ENCODE data around the gene ERBB4.

Gene ERBB4

DNA sequence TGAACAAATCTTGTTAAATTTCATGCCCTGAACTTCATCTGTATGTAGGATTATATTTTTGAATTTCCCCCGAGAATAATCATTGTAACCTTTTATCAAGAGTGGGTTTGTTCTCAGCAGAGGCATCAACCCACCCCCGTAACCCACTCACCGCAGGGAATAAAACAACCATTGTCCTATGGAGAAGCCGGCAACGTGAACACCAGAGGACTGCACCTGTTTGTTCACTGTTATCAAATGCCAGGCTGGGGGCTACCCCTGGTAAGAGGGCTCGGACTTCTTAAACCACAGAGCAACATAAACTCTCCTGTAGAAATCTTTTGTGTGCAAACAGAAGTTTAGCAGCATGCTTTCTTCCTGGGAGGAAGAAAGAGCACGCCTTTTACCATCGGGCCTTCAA lies 610.4 kb downstream of the ERBB4 start:
- peak; percentile 19 for DNase-seq (ENCODE audit: low spot score)

DNA sequence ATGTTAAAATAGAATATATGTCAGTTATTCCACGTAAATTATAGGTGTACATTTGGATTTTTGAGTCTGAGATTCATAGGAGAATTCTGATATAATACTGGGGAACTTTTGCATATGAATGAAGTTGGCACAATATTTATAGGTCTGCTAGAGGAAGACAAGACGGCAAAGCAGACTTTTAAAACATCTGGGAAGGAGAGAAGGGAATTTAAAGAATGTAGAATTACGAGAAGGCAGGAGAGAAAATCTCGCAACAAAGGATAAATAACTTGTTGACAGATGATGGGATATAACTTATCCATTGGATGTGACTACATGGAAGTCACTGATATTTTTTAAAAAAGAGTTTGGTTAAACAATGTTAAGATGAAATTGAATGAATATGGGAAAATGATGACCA lies 615.6 kb downstream of the ERBB4 start:
- DNase-seq (ENCODE audit: low spot score): no peak

DNA sequence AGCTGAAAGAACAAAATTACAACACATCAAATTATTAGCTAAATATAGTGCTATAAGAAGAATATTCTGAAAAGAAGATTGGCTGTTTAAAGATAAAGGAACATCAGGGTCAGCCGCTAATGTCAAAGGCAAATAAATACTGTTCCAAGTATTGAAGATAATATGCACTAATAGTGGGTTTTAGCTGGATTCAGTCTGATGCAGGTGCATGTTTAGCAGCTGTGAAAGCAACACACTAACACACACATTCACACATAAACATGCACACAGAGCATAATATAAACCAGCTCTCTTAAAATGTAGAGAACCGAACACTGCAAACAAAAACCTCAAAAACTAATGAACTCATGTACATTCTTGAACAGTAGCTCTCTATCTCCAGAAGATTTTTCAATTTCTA lies 634.6 kb downstream of the ERBB4 start:
- no peak for DNase-seq (ENCODE audit: low spot score)

DNA sequence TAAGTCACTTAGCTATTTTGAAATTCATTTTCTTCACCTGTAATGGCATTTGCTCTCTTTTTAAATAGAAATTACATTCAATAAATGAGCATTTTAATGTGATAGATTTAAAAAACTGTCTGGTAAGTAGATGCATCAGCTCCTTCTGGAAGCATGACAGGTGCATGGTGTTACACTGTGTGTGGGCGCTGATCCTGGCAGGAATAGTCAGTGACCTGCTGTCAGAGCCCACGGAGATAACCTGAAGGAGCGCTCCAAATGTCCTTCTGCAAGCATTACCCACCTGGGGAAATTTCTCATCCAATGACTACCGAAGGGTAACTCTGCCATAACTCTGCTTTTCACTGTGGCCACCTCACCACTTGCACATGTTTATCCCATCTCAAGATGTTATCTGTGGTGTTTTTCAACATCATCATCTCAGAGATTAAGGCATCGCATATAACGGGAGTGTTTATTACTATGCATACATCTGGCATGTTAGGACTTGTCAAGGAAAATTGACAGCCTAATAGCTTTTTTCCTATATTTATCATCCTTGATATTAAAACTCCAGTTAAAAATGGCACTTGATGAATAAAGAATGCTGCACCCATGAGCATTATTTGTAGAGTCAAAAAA lies 637.3 kb downstream of the ERBB4 start:
- DNase-seq (ENCODE audit: low spot score): no peak

DNA sequence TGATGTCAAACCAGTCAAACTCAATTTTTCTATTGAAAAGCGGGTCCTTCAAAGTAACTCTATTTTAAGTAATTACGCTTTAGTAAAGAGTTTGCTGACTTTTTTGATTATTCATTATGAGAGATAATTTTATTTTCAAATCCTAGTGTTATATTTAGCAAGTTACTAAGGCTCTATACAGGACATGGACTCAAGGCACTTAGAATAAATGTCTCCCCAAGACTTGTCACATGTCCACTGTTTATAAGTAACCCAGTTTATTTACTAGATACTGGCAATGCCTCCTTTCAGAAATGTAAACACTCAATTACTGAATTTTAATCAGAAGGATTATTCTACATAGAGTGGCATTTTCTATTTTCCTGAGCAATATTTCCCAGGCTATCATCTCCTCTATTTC lies 638.1 kb downstream of the ERBB4 start:
- DNase-seq (ENCODE audit: low spot score): no peak

DNA sequence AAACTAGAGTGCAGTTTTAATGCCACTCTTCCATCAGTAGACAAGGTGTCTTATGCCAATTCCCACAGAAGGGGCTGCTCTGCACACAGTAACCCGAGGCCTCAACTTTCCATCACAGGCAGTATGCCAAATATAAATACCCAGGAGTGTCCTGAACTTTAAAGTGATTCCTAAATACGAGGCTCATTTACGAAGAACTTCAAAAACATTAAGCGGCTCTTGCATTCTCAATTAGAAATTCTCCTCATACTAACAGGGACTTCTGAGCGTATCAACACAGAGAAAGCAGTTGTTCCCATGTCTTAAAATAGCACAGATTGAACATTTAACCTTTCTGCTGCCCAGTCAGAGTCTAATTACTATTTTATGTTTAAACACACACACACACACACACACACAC lies 638.6 kb downstream of the ERBB4 start:
- DNase-seq (ENCODE audit: low spot score): peak; percentile 38

DNA sequence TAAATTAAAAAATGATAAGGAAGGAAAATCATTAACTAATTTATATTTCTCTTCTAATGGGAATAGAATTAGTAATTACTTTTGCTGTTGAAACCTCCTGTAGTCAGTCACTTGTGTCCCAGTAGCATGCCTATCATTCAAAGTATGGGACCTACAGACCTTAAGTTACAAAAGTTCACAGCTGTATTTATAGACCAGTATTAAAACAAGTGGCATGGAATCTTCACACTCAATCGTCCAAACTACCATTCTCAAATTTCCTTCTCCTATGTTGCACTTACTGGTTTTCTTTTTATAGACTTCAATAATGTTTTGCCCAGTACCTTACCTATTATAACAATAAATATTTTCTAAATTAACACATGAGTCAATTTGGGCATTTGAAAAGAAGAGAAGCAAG lies 639.9 kb downstream of the ERBB4 start:
- DNase-seq (ENCODE audit: low spot score): no peak

DNA sequence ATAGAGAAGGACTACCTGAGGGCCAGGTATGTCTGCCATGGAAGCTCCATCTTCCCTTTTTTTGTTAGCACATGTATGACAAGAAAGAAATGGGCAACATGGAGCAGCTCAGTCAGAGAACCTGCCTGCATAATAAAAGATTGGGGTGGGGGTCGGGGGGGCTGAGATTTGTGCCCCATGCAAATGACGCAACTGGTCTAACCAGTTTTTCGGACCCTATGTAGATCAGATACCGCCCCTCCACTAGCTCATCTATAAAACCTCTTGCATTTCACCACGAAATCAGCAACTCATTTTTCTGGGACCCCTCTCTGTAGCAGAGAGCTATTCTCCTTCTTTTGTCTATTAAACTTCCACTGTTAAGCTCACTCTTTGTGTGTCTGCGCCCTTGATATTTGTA lies 657.2 kb downstream of the ERBB4 start:
- DNase-seq (ENCODE audit: low spot score): no peak

DNA sequence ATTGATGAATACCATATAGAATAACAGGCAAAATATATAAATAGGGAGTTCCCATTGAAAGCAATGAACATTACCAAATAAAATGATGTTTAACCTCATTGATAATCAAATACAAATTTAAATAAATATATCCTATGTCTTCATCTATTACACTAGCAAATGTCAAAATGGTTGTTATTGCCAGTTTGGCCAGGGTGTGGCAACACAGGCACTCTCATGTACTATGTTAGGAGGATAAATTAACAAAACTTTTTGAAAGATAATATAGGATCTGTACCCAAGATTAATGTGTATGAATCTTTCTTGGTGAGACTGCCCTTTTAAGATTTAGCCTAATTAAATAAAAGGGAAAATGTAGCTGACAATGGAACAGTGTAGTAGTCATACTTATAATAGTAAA lies 659.3 kb downstream of the ERBB4 start:
- no peak for DNase-seq (ENCODE audit: low spot score)

DNA sequence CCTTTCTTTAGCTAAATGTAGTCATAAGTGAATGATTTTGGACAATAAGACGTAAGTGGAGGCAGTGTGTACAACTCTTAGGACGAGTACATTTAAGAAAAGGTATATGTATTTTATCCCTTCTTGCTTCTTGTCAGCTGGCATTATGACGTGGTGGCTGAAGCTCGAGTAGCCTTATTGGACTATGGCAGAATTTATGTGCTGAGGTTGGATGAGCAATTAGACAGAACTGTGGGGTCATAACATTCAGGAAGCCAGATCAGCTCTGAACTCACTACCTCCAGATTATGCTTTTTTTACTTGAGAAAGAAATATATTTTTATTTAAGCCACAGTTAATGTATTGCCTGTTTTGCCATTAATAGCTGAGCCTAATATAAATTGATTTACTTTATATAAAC lies 661.5 kb downstream of the ERBB4 start:
- no peak for DNase-seq (ENCODE audit: low spot score)

DNA sequence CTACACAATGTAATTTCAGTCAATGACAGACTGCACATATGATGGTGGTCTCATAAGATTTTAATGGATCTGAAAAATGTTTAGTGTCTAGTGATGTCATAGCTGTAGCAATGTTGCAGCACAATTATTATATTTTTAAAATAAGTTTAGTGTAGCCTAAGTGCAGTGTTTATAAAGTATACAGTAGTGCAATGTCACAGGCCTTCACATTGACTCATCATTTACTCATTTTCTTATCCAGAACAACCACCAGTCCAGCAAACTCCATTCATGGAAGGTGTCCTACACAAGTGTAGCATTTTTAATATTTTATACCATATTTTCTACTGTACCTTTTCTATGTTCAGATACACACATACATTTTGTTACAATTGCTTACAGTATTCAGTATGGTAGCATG lies 663.1 kb downstream of the ERBB4 start:
- no peak for DNase-seq (ENCODE audit: low spot score)

DNA sequence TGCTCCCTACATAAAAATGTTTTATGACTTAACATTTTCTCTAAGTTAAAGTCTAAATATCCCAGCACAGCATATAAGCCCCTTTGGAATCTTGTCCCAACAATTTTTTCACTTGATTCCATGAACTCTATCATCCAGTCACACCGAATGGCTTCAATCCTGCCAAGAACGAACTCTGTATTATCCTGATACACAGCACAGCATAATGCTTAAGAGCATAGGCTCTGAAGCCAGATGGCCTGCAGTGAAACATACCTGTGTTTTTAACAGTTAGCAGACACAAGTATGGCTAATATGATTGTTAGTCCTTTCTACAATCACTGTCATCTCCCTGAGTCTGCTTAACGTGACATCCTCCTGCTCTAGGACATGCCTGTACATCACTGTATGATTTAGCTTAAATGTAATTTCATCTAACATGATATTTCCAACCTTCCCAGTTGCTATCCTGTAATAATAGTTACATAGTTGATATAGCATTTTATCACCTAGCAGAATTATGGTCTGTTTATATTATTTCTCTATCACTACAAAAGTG lies 669.5 kb downstream of the ERBB4 start:
- DNase-seq (ENCODE audit: low spot score): no peak

DNA sequence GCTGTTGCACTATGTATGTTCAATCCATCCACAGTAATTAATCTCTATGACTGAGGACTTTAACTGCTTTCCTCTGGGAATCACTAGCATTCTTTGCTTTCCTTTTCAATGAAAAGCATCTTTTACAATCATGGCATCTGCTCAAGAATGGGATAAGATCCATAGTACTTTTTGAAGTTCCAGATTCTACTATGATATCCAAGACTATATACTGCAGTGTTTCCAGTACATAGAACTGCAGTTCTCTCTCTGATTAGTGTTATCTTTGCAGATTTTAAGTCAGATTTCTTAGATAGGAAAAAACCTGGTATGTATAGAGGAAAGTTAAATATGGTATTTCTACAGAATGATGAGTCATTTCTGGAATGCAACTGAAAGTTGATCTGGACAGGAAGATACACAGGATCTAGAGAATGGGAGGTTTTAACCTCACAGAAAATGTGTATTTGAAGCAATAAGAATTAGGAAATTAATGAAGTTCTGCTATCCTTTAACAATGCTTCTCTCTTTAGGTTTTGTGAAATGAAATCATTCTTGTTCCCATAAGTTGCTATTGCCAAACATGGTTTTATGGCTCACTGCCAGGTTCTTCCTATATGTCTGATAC lies 670.7 kb downstream of the ERBB4 start:
- DNase-seq (ENCODE audit: low spot score): peak; percentile 31

DNA sequence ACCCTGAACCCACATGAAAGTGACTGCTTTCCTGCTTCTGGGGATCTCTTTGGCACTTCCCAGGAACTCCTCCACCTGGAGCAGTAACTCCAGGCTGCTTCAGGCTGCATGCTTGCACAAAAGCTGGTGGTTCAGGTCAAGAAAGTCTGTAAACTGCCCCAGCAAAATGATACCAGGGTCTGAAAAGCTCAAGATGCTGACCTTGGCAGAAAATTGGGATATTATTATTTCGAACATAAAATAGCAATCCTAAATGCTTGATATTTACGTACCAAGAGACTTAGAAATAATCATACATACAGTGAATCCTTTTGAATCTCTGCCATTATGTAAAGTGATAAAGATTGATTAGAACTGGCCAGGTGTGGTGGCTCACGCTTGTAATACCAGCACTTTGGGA lies 674.3 kb downstream of the ERBB4 start:
- DNase-seq (ENCODE audit: low spot score): no peak

DNA sequence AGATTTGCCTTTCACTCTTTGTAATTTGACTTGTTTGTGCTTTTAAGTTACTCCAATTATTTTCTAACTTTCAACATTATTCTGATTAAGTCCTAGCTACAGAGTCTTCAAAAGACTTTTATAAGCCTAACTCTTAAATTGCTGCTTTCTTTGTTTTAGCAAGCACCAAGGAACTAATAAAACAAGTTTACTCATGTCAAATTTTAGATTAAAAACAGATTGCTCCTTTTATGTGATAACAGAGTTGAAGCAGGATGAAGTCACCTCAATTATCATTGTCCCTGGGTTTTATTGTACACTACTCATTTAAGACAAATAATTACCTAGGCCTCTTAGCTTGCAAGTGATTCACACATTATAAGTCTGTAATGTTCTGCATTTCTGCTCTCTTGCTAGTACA lies 678.4 kb downstream of the ERBB4 start:
- DNase-seq (ENCODE audit: low spot score): no peak

DNA sequence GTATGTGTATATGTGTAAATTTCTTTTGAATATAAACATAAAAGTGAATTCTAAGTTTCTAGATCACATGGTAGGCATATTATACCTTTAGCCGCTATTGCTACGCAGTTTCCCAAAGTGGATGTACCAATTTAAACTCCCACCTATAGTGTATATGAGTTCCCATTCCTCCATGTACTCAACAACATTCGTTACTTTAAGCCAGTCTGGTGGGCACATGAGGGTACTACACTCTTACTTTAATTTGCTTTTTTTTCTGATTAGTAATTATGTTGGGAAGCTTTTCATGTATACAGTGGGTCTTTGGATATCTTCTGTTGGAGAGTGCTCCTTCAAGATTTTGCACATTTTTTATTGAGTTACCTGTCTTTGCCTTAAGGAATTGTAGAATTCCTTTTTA lies 683.8 kb downstream of the ERBB4 start:
- no peak for DNase-seq (ENCODE audit: low spot score)

DNA sequence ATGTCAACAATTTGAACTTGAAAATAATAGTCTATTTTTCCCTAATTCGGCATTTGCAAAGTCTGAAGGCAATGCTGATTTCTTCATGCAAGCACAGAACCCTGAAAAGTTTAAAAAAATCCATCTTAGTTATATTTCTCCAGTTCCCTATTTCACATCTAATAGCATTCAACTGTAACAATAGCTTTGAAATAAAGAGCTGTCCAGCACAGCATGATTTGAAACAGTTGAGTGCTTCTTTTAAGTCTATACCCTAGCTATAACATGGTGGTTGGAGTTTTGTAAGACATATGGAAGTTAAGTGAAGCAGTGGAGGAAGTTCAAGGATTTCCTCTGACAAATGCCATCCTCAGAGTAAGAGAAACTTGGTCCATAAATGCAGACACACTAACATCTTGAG lies 691.9 kb downstream of the ERBB4 start:
- no peak for DNase-seq (ENCODE audit: low spot score)

DNA sequence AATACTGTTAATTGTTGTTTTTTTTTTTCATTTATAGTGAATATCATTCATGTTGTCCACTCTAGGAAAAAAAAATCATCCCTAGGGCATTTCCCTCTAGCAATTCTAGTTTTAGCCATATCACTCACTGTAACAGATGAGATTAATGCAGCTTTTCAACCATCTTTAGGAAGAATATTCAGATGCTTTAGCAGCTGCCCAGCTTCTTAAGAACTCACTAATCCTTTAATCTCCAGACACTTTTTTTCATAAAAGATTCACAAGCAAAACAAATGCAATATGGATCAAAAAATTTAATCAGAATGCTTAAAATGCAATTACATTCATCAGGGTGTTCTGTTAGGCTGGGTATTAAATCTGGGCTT lies 692.6 kb downstream of the ERBB4 start:
- no peak for DNase-seq (ENCODE audit: low spot score)

DNA sequence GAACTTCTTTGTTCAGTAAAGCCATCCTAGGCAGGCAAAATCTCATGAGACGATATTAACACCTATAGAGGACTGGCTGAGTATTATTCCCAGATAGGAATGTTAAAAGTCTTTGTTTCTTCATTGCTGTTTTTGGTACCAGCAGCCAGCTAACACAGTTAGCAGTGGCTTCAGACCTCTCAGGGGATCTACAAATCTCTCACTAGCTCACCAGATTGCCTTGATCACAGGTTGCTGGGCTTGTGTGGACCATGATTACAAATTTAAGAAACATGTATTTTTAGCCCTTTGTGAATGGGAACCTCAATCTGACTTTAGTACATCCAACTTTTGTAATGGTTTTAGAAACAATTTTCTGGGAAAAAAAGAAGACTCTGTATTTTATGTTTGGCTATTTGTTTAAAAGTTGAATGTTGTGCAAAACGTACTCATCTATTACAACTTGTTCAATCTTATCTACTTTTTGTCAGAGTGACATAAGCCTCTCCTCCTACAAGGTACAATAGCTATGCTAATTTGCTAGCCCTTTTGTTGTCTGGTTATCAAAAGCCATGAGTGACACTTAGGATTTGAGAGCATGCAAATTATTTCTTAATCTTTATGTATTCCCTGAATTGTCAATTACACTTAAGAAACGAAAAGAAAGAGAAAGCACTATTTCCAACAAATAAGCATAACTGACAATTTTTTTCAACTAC lies 693.1 kb downstream of the ERBB4 start:
- DNase-seq (ENCODE audit: low spot score): no peak

DNA sequence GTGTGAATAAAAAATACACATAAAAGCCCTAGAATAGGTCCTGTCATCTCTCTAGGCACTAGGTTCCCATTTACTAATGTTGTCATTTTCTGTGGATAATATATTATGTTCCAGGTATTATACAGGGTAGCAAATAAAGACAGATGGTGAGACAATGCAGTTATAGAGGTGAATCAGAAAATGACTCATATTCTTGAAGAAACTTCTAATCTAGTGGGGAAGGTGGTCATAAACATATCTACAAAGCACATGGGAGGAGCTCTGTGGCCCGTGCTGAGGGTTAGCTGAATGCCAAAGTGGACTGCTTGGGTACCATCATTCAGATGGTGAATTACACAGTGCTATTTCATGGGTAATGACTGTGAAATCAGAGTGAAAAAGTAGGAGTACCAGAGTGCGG lies 700.9 kb downstream of the ERBB4 start:
- no peak for DNase-seq (ENCODE audit: low spot score)

DNA sequence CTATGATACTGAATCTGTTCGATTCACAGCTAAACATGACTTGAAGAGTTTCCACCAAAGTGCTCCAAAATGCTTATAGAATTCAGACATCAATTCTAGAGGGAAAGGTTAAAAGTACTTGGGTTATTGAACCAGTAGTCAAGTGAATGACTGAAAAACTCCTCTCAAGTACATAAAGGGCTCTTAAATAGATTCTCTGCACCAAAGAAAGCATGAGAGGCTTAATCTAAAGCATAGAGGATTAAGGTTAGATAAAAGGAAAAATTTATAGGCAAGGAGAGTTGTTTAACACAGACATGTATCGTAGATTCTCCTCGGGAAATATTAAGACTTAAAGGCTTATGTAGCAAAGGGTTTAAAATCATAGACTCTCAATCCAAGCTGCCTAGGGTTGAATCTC lies 701.4 kb downstream of the ERBB4 start:
- no peak for DNase-seq (ENCODE audit: low spot score)

DNA sequence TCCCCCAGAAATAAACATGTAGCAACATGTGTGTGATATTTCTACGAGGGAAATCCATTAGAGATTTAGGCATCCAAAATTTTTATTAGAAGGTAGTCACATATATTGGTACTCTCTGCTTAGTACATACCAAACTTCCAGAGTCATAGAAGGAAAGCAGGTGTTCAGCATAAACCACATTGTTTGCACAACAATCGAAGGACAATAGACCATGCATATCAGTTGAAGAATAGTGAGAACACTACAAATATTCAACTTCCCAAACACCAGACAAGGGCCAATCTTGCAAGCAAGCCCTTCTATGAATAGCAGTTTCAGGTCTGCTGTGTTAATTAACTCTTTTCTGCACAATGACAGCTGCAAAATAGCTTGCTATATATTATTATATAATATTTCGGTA lies 702.2 kb downstream of the ERBB4 start:
- DNase-seq (ENCODE audit: low spot score): no peak

DNA sequence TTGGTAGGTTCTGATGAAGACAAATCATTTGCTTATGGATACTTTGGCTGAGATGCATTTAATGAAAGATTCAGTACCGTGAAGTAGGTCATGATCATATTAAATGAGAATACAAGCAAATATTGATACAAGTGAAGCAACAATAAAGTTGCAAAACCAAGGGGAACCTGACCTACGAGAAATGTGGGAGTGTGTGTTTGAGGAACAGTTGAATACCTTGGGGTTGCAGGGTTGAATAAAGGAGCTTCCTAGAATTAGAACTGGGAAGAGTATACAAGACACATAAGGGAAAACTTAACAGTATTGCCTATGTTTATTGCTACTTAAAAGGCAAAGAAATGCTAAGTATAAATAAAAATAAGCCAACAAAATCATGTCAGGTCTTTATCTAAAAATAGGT lies 702.9 kb downstream of the ERBB4 start:
- no peak for DNase-seq (ENCODE audit: low spot score)
